HG03575 (cell line): ENCODE results near the gene RPP14.
A peak's percentile ranks its signal among the peaks of the same experiment; 100 is the strongest.

Experiments
- ATAC-seq: cut with Tn5 transposase; IDR thresholded peaks from one replicate; pipeline ENCODE4 v1.9.1; 2021; ENCODE audit not compliant: unreplicated experiment, insufficient number of reproducible peaks, low FRiP score; ENCODE audit errors: extremely low read depth

The RPP14 gene

GRCh38 chr3:58349792-58350626 is 44.0 kb downstream of the RPP14 start:
- peak; percentile 55 for ATAC-seq

- no peak for ATAC-seq
These were observed 44.6 kb downstream of the RPP14 start for GRCh38 chr3:58350627-58351013.

- ATAC-seq, result no peak
These were observed 45.9 kb downstream of the RPP14 start for GRCh38 chr3:58351920-58352319.

- no peak for ATAC-seq
These were observed 46.6 kb downstream of the RPP14 start for GRCh38 chr3:58352626-58353025.

GRCh38 chr3:58353722-58354553 is 47.9 kb downstream of the RPP14 start:
- ATAC-seq, result no peak

- no peak for ATAC-seq
These were observed 49.1 kb downstream of the RPP14 start for GRCh38 chr3:58355179-58355578.

GRCh38 chr3:58356054-58356453 is 50.0 kb downstream of the RPP14 start:
- no peak for ATAC-seq

- no peak for ATAC-seq
These were observed 51.4 kb downstream of the RPP14 start for GRCh38 chr3:58357402-58357801.

GRCh38 chr3:58358092-58358491 is 52.0 kb downstream of the RPP14 start:
- ATAC-seq, result no peak

GRCh38 chr3:58358808-58359207 is 52.8 kb downstream of the RPP14 start:
- ATAC-seq, result no peak

- no peak for ATAC-seq
These were observed 53.6 kb downstream of the RPP14 start for GRCh38 chr3:58359621-58360020.

GRCh38 chr3:58361866-58362265 is 55.8 kb downstream of the RPP14 start:
- no peak for ATAC-seq

- ATAC-seq, result no peak
These were observed 60.7 kb downstream of the RPP14 start for GRCh38 chr3:58366699-58367098.

GRCh38 chr3:58369038-58369437 is 63.0 kb downstream of the RPP14 start:
- ATAC-seq, result no peak
